ENCODE results near the gene GATA6. TPM values are rescaled to one million over a fixed set of nuclear protein-coding genes. Genes with fewer than 3 reads are reported as not detected.

GATA6 gene
- polyA plus RNA-seq, 1 of the 3 experiments (the other 2 are of a cell fraction) = not detected

DNA sequence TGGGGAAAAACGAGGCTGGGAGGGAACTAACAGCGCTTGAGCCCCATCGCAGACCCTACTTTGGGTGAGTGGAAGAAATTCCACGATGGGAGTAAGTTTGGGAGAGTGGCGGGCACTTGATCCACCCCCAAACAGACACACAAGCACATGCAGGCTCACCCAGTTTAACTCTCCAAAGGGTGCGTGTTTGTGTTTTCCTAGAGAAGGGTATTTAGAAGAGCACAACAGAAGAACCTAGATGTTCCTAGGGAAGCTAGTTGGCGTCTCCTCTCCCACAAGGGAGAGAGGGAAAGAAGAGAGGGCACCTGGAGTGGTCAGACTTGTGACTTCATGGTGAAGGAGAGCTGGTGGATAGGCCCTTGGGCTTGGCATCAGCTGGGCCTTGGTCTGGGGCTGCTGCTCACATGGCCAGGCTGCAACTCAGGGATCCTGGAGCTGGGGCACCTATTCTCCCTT is 3.2 kb downstream of the GATA6 start:
- H4K20me1 ChIP-seq (ENCODE audit: insufficient read depth) = peaks cover 3% of the 10 kb centered on the region; the same call in 1 of the 2 replicates
- no peak overlapping the region for H2AFZ ChIP-seq (ENCODE audit: low read depth)

DNA sequence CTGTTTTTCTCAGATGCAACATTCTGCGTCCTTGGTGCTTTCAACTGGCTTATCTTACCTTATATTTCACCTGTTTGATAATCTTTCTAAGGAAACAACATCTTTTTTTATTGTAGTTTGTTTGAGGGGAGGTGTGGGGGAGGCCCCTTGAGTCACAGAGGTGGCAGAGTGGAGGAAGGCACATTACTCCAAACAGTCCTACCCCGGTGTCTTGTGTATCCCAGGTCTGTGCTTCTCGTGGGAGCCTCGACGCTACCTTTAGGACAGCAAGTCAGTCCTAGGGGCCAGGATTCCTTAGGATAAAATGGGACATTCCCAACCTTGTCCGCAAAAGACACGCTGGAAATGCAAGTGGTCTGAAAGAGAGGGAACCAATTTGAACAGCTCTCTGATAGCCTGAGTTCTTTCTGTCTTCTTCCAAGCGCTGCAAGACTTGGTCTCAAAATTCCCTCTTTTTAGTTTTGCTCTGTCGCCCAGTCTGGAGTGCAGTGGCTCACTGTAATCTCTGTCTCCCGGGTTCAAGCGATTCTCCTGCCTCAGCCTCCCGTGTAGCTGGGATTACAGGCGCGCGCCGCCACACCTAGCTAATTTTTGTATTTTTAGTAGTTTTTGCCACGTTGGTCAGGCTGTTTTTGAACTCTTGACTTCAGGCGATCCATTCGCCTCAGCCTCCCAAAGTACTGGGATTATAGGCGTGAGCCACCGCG is 4.0 kb downstream of the GATA6 start:
- Histone ChIP-seq H3K9me2 (no peaks in the 10 kb centered on the region), H3K4me1 (ENCODE audit: control insufficient read depth in 1 of 2, insufficient read depth in 2 of 2, low read depth in 1 of 2, low read length in 1 of 2) (peaks cover 0 to 2% of the 10 kb centered on the region in 2 experiments; a peak in 1 of 4 replicates), H3K9me3 (no peaks in the 10 kb centered on the region), H3K27ac (ENCODE audit: low read depth in 2 of 2, low read length in 1 of 2) (no peak overlapping the region), H3K36me3 (replicated peaks in 1 of 2; ENCODE audit: control insufficient read depth in 1 of 2, insufficient read depth in 2 of 2, low read length in 1 of 2) (no peaks in the 10 kb centered on the region), H3K4me3 (ENCODE audit: low read depth in 2 of 2, low read length in 1 of 2) (no peak overlapping the region), H4K20me1 (ENCODE audit: insufficient read depth) (no peaks in the 10 kb centered on the region), H3K4me2 (no peak overlapping the region), H3K79me2 (ENCODE audit: insufficient read depth) (no peaks in the 10 kb centered on the region), H3K9ac (no peak overlapping the region), H3K27me3 (ENCODE audit: insufficient read depth) (peaks cover 95% of the 10 kb centered on the region), H3F3A (replicated peaks; ENCODE audit: insufficient read depth) (no peaks in the 10 kb centered on the region), H2AFZ (ENCODE audit: low read depth) (no peak overlapping the region)
- DNase-seq = no peak
- CTCF ChIA-PET = interaction anchor here (0.9 to 1.1 kb wide), 2 partner anchors 13 to 50 kb away, joined by 3 read pairs; no protein-coding TSS in a partner anchor
- TF ChIP-seq RAD21 (IDR thresholded peaks at IDR 0.05; ENCODE audit: low read length) (no peak), EP300 (IDR thresholded peaks at IDR 0.05; ENCODE audit: borderline replicate concordance in 1 of 2, low read depth in 1 of 2, low read length in 1 of 2) (no peak), NFIC (IDR thresholded peaks at IDR 0.05; ENCODE audit: borderline replicate concordance) (no peak), FOXJ3 (CRISPR knock-in tag; IDR thresholded peaks at IDR 0.05) (no peak), MXI1 (IDR thresholded peaks at IDR 0.05; ENCODE audit: low read depth, low read length) (no peak), GABPA (IDR thresholded peaks at IDR 0.05; ENCODE audit: low read depth) (no peak), GATA2 (CRISPR knock-in tag; IDR thresholded peaks at IDR 0.05) (no peak), FOSL2 (IDR thresholded peaks at IDR 0.05; ENCODE audit: borderline replicate concordance, low read depth) (no peak), RFX5 (IDR thresholded peaks at IDR 0.05; ENCODE audit: low read length) (no peak), JUND (IDR thresholded peaks at IDR 0.05) (no peak), RCOR1 (IDR thresholded peaks at IDR 0.05; ENCODE audit: low read length) (no peak), NRF1 (IDR thresholded peaks at IDR 0.05; ENCODE audit: low read depth, low read length) (no peak), FOXM1 (IDR thresholded peaks at IDR 0.05; ENCODE audit: low read depth) (no peak), SMC3 (IDR thresholded peaks at IDR 0.05; ENCODE audit: low read depth, low read length) (no peak), SIN3A (IDR thresholded peaks at IDR 0.05; ENCODE audit: borderline replicate concordance, low read depth, low read length) (no peak), CHD2 (IDR thresholded peaks at IDR 0.05; ENCODE audit: low read length, partially characterized antibody) (no peak)
- TF ChIP-seq, protein P1, sequence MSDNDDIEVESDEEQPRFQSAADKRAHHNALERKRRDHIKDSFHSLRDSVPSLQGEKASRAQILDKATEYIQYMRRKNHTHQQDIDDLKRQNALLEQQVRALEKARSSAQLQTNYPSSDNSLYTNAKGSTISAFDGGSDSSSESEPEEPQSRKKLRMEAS (IDR thresholded peaks at IDR 0.05; ENCODE audit: low read depth) = no peak
- TF ChIP-seq, protein P2, sequence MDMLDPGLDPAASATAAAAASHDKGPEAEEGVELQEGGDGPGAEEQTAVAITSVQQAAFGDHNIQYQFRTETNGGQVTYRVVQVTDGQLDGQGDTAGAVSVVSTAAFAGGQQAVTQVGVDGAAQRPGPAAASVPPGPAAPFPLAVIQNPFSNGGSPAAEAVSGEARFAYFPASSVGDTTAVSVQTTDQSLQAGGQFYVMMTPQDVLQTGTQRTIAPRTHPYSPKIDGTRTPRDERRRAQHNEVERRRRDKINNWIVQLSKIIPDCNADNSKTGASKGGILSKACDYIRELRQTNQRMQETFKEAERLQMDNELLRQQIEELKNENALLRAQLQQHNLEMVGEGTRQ (IDR thresholded peaks at IDR 0.05; ENCODE audit: borderline replicate concordance, low read depth, low read length) = no peak
- TF ChIP-seq, protein P3, sequence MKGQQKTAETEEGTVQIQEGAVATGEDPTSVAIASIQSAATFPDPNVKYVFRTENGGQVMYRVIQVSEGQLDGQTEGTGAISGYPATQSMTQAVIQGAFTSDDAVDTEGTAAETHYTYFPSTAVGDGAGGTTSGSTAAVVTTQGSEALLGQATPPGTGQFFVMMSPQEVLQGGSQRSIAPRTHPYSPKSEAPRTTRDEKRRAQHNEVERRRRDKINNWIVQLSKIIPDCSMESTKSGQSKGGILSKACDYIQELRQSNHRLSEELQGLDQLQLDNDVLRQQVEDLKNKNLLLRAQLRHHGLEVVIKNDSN (IDR thresholded peaks at IDR 0.05; ENCODE audit: borderline replicate concordance, low read depth) = no peak
- POLR2A ChIA-PET = no interaction called here
- WGBS (ENCODE audit: low lambda C conversion rate) = 40% methylated on average over 22 of the region's 22 CpGs

More for the DNA sequence above, 3.2 kb downstream of the GATA6 start:
- WGBS (ENCODE audit: low lambda C conversion rate) = 34% methylated on average over 7 of the region's 7 CpGs
- Histone ChIP-seq H3K27me3 (ENCODE audit: insufficient read depth) (peaks cover 95% of the 10 kb centered on the region), H3K27ac (ENCODE audit: low read depth in 2 of 2, low read length in 1 of 2) (no peak overlapping the region), H3K9me2 (no peaks in the 10 kb centered on the region), H3K4me1 (ENCODE audit: control insufficient read depth in 1 of 2, insufficient read depth in 2 of 2, low read depth in 1 of 2, low read length in 1 of 2) (peaks cover 0 to 2% of the 10 kb centered on the region in 2 experiments; a peak in 1 of 4 replicates), H3K4me2 (no peak overlapping the region), H3K79me2 (ENCODE audit: insufficient read depth) (no peaks in the 10 kb centered on the region), H3K9me3 (no peaks in the 10 kb centered on the region), H3F3A (replicated peaks; ENCODE audit: insufficient read depth) (no peaks in the 10 kb centered on the region), H3K9ac (no peak overlapping the region), H3K36me3 (replicated peaks in 1 of 2; ENCODE audit: control insufficient read depth in 1 of 2, insufficient read depth in 2 of 2, low read length in 1 of 2) (no peaks in the 10 kb centered on the region), H3K4me3 (ENCODE audit: low read depth in 2 of 2, low read length in 1 of 2) (no peak overlapping the region)
- ChIA-PET POLR2A (no interaction called here), CTCF (interaction anchor here (1.1 kb wide), 1 partner anchor 12 kb away, joined by 3 read pairs; no protein-coding TSS in a partner anchor)
- DNase-seq = no peak
- TF ChIP-seq RAD21 (IDR thresholded peaks at IDR 0.05; ENCODE audit: low read length) (no peak), GATA2 (CRISPR knock-in tag; IDR thresholded peaks at IDR 0.05) (no peak)

Measured in SK-N-SH (cell line).